Measurements from ENCODE around the gene THRA. TPM values are rescaled to one million over a fixed set of nuclear protein-coding genes. Genes with fewer than 3 reads are reported as not detected.
A peak's percentile ranks its signal among the peaks of the same experiment; 100 is the strongest.

The THRA gene, protein sequence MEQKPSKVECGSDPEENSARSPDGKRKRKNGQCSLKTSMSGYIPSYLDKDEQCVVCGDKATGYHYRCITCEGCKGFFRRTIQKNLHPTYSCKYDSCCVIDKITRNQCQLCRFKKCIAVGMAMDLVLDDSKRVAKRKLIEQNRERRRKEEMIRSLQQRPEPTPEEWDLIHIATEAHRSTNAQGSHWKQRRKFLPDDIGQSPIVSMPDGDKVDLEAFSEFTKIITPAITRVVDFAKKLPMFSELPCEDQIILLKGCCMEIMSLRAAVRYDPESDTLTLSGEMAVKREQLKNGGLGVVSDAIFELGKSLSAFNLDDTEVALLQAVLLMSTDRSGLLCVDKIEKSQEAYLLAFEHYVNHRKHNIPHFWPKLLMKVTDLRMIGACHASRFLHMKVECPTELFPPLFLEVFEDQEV
- 29.4 TPM for total RNA-seq
- 10 to 100 TPM; 10.7 to 15.9 (median 13.4) TPM for polyA plus RNA-seq

DNA sequence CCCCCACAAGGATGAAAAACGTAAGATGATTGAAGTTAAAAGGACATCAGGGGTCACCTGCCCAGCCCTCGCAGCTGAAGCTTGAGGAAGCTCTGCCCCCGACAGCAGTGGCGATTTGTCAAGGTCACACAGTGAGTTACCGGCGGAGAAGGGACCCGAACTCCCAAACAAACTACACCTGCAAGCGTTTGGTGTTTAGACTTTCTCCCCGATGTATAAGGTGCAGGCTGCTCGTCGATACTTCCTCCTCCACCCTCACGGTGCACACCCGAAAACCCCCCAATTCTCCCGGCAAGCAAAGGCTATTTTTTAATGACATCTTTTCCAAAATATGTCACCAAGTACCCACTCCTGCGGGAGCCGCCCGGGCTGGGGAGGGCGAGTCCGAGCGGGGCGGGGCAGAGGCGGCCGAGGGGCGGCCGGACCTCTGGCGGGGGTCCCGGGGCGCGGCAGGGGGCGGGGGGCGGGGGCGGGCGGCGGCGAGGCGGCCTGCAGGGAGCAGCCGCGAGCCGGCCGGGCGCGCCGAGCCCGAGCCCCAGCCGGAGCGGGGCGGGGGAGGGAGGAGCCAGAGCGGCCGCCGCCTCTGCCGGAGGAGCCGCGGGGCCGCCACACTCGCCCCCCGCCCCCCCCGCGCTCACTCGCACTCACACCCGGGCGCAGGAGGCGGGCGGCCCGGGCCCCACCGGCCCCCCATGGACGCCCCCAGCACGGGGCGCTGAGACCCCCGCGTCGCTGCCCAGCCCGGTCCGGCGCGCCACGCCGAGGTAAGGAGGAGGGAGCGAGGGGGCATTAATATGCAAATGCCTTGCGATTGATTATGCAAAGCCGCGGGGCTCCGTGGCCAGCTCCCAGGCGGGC lies at the start of gene THRA:
Gene THRA (plus strand): TSS at position 637 of the 858 bp plus-strand sequence. CDS start 11,524 bp downstream, outside the sequence.
- peak within 1 kb of the TSS; percentile 85 to 95 (median 88) for H3K27ac Mint-ChIP-seq
- peak; percentile 67 to 75 (median 68) for DNase-seq
- H3K27ac ChIP-seq (ENCODE audit: insufficient read depth, low read length, poor library complexity, severe bottlenecking), result peak within 1 kb of the TSS; percentile 51
- peak; percentile 87 to 90 for ATAC-seq (ENCODE audit: low read depth in 2 of 2)
- peak within 1 kb of the TSS; percentile 91 to 94 (median 93) for H3K4me3 Mint-ChIP-seq
- H3K9me3 Mint-ChIP-seq, result peaks cover 0 to 3% (median 0%) of the 10 kb centered on the region in 7 donors
- peaks cover 47% of the 10 kb centered on the region for H3K4me1 ChIP-seq (ENCODE audit: control insufficient read depth, insufficient read depth, low read length, poor library complexity, severe bottlenecking)
- H3K4me1 Mint-ChIP-seq, result peaks cover 9 to 57% (median 38%) of the 10 kb centered on the region in 4 donors
- H3K36me3 Mint-ChIP-seq, result peaks cover 4% of the 10 kb centered on the region
- no peaks in the 10 kb centered on the region for H3K9me3 ChIP-seq (ENCODE audit: control insufficient read depth in 2 of 2, low read length in 2 of 2)
- peak within 1 kb of the TSS; percentile 78 for H3K4me3 ChIP-seq (ENCODE audit: low read depth, low read length)
- H3K36me3 ChIP-seq (ENCODE audit: control insufficient read depth, insufficient read depth, low read length), result no peaks in the 10 kb centered on the region
- H3K27me3 Mint-ChIP-seq, result peaks cover 17% of the 10 kb centered on the region
- no peaks in the 10 kb centered on the region for H3K27me3 ChIP-seq (ENCODE audit: control insufficient read depth, insufficient read depth, low read length)

DNA sequence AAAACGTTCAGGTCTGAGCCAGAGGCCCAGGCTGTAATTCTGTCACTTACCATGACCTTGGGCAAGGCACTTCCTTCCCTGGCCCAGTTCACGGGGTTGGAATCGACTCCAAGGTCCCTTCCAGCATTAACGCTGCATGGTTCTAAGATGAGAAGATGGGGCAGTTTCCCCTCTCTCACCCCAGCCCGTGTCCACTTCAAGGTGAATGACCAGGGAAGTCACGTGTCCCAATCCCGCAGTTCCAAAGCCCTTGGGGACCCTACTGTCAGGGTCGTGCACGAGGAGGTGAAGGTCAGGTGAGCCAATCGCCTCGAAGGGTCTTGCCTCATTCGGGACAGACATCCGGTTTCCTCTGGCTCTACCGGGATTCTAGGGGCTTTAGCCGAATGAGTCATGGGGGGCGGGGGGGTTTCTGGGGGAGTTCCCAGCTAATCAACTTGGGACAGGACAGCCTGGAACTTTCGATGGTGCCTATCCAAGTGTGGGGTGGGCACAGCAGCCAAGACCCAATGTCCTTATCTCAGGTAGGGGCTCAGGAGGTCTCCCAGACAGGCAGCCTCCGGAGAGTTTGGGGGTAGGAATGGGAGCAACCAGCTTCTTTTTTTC lies 48.3 kb upstream of the THRA start:
- peaks cover 9% of the 10 kb centered on the region for H3K4me1 ChIP-seq (ENCODE audit: control insufficient read depth, insufficient read depth, low read length, poor library complexity, severe bottlenecking)
- H3K36me3 Mint-ChIP-seq, result peaks cover 5% of the 10 kb centered on the region
- H3K4me3 ChIP-seq (ENCODE audit: low read depth, low read length), result no peak overlapping the region
- peaks cover 0 to 20% (median 5%) of the 10 kb centered on the region in 4 donors for H3K4me1 Mint-ChIP-seq
- peaks cover 4% of the 10 kb centered on the region for H3K27me3 Mint-ChIP-seq
- H3K4me3 Mint-ChIP-seq, result no peak overlapping the region
- H3K9me3 ChIP-seq (ENCODE audit: control insufficient read depth in 2 of 2, low read length in 2 of 2), result no peaks in the 10 kb centered on the region
- H3K27me3 ChIP-seq (ENCODE audit: control insufficient read depth, insufficient read depth, low read length), result no peaks in the 10 kb centered on the region
- H3K9me3 Mint-ChIP-seq, result peaks cover 0 to 1% (median 0%) of the 10 kb centered on the region in 7 donors
- ATAC-seq (ENCODE audit: low read depth in 2 of 2) (no peak), DNase-seq (no peak)
- no peak overlapping the region for H3K27ac Mint-ChIP-seq
- no peak overlapping the region for H3K27ac ChIP-seq (ENCODE audit: insufficient read depth, low read length, poor library complexity, severe bottlenecking)
- H3K36me3 ChIP-seq (ENCODE audit: control insufficient read depth, insufficient read depth, low read length), result peaks cover 7% of the 10 kb centered on the region

DNA sequence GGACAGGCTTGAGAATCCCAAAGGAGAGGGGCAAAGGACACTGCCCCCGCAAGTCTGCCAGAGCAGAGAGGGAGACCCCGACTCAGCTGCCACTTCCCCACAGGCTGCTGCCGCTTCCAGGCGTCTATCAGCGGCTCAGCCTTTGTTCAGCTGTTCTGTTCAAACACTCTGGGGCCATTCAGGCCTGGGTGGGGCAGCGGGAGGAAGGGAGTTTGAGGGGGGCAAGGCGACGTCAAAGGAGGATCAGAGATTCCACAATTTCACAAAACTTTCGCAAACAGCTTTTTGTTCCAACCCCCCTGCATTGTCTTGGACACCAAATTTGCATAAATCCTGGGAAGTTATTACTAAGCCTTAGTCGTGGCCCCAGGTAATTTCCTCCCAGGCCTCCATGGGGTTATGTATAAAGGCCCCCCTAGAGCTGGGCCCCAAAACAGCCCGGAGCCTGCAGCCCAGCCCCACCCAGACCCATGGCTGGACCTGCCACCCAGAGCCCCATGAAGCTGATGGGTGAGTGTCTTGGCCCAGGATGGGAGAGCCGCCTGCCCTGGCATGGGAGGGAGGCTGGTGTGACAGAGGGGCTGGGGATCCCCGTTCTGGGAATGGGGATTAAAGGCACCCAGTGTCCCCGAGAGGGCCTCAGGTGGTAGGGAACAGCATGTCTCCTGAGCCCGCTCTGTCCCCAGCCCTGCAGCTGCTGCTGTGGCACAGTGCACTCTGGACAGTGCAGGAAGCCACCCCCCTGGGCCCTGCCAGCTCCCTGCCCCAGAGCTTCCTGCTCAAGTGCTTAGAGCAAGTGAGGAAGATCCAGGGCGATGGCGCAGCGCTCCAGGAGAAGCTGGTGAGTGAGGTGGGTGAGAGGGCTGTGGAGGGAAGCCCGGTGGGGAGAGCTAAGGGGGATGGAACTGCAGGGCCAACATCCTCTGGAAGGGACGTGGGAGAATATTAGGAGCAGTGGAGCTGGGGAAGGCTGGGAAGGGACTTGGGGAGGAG lies 47.5 kb upstream of the THRA start, which contains the start of gene CSF3:
Gene CSF3 (plus strand): TSS at position 436 of the 993 bp plus-strand sequence. CDS start 35 bp downstream, at position 471.
- Histone ChIP-seq H3K4me1 (ENCODE audit: control insufficient read depth, insufficient read depth, low read length, poor library complexity, severe bottlenecking) (peaks cover 1% of the 10 kb centered on the region), H3K9me3 (ENCODE audit: control insufficient read depth in 2 of 2, low read length in 2 of 2) (no peaks in the 10 kb centered on the region), H3K27ac (ENCODE audit: insufficient read depth, low read length, poor library complexity, severe bottlenecking) (no peak within 1 kb of the TSS), H3K27me3 (ENCODE audit: control insufficient read depth, insufficient read depth, low read length) (no peaks in the 10 kb centered on the region), H3K36me3 (ENCODE audit: control insufficient read depth, insufficient read depth, low read length) (peaks cover 15% of the 10 kb centered on the region), H3K4me3 (ENCODE audit: low read depth, low read length) (no peak within 1 kb of the TSS)
- H3K36me3 Mint-ChIP-seq, result peaks cover 5% of the 10 kb centered on the region
- ATAC-seq (ENCODE audit: low read depth in 2 of 2), result no peak
- no peak within 1 kb of the TSS for H3K27ac Mint-ChIP-seq
- H3K4me3 Mint-ChIP-seq, result no peak within 1 kb of the TSS
- DNase-seq, result no peak
- H3K9me3 Mint-ChIP-seq, result peaks cover 0 to 1% (median 0%) of the 10 kb centered on the region in 7 donors
- peaks cover 0 to 14% (median 4%) of the 10 kb centered on the region in 4 donors for H3K4me1 Mint-ChIP-seq
- peaks cover 3% of the 10 kb centered on the region for H3K27me3 Mint-ChIP-seq

DNA sequence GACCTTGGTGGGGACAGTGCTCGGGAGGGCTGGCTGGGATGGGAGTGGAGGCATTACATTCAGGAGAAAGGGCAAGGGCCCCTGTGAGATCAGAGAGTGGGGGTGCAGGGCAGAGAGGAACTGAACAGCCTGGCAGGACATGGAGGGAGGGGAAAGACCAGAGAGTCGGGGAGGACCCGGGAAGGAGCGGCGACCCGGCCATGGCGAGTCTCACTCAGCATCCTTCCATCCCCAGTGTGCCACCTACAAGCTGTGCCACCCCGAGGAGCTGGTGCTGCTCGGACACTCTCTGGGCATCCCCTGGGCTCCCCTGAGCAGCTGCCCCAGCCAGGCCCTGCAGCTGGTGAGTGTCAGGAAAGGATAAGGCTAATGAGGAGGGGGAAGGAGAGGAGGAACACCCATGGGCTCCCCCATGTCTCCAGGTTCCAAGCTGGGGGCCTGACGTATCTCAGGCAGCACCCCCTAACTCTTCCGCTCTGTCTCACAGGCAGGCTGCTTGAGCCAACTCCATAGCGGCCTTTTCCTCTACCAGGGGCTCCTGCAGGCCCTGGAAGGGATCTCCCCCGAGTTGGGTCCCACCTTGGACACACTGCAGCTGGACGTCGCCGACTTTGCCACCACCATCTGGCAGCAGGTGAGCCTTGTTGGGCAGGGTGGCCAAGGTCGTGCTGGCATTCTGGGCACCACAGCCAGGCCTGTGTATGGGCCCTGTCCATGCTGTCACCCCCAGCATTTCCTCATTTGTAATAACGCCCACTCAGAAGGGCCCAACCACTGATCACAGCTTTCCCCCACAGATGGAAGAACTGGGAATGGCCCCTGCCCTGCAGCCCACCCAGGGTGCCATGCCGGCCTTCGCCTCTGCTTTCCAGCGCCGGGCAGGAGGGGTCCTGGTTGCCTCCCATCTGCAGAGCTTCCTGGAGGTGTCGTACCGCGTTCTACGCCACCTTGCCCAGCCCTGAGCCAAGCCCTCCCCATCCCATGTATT lies 46.5 kb upstream of the THRA start:
- Mint-ChIP-seq H3K27ac (no peak overlapping the region), H3K4me3 (no peak overlapping the region), H3K27me3 (no peaks in the 10 kb centered on the region), H3K9me3 (peaks cover 0 to 1% (median 0%) of the 10 kb centered on the region in 7 donors), H3K4me1 (peaks cover 0 to 13% (median 3%) of the 10 kb centered on the region in 4 donors), H3K36me3 (peaks cover 11% of the 10 kb centered on the region)
- Histone ChIP-seq H3K27me3 (ENCODE audit: control insufficient read depth, insufficient read depth, low read length) (no peaks in the 10 kb centered on the region), H3K9me3 (ENCODE audit: control insufficient read depth in 2 of 2, low read length in 2 of 2) (no peaks in the 10 kb centered on the region), H3K4me1 (ENCODE audit: control insufficient read depth, insufficient read depth, low read length, poor library complexity, severe bottlenecking) (no peaks in the 10 kb centered on the region), H3K27ac (ENCODE audit: insufficient read depth, low read length, poor library complexity, severe bottlenecking) (no peak overlapping the region), H3K36me3 (ENCODE audit: control insufficient read depth, insufficient read depth, low read length) (peaks cover 23% of the 10 kb centered on the region), H3K4me3 (ENCODE audit: low read depth, low read length) (no peak overlapping the region)
- ATAC-seq (ENCODE audit: low read depth in 2 of 2), result no peak
- no peak for DNase-seq

DNA sequence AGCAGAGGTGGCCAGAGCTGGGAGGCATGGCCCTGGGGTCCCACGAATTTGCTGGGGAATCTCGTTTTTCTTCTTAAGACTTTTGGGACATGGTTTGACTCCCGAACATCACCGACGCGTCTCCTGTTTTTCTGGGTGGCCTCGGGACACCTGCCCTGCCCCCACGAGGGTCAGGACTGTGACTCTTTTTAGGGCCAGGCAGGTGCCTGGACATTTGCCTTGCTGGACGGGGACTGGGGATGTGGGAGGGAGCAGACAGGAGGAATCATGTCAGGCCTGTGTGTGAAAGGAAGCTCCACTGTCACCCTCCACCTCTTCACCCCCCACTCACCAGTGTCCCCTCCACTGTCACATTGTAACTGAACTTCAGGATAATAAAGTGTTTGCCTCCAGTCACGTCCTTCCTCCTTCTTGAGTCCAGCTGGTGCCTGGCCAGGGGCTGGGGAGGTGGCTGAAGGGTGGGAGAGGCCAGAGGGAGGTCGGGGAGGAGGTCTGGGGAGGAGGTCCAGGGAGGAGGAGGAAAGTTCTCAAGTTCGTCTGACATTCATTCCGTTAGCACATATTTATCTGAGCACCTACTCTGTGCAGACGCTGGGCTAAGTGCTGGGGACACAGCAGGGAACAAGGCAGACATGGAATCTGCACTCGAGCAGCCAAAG lies 45.2 kb upstream of the THRA start:
- Mint-ChIP-seq H3K9me3 (peaks cover 0 to 1% (median 0%) of the 10 kb centered on the region in 7 donors), H3K27me3 (no peaks in the 10 kb centered on the region), H3K4me1 (peaks cover 0 to 7% (median 3%) of the 10 kb centered on the region in 4 donors), H3K27ac (no peak overlapping the region), H3K36me3 (peaks cover 13% of the 10 kb centered on the region), H3K4me3 (no peak overlapping the region)
- H3K36me3 ChIP-seq (ENCODE audit: control insufficient read depth, insufficient read depth, low read length), result peaks cover 35% of the 10 kb centered on the region
- no peaks in the 10 kb centered on the region for H3K4me1 ChIP-seq (ENCODE audit: control insufficient read depth, insufficient read depth, low read length, poor library complexity, severe bottlenecking)
- H3K4me3 ChIP-seq (ENCODE audit: low read depth, low read length), result no peak overlapping the region
- no peaks in the 10 kb centered on the region for H3K27me3 ChIP-seq (ENCODE audit: control insufficient read depth, insufficient read depth, low read length)
- no peaks in the 10 kb centered on the region for H3K9me3 ChIP-seq (ENCODE audit: control insufficient read depth in 2 of 2, low read length in 2 of 2)
- no peak for ATAC-seq (ENCODE audit: low read depth in 2 of 2)
- H3K27ac ChIP-seq (ENCODE audit: insufficient read depth, low read length, poor library complexity, severe bottlenecking), result no peak overlapping the region
- no peak for DNase-seq

Data from CD4-positive, CD25-positive, alpha-beta regulatory T cell (primary cell).